WTC11 (cell line): ENCODE results near the gene CCDC30. TPM values are rescaled to one million over a fixed set of nuclear protein-coding genes. Genes with fewer than 3 reads are reported as not detected.

Experiments
- ATAC-seq: fragments of 200-7000 bp; cut with Tn5 transposase; 2 replicates; pipeline ENCODE4 v1.10.0; 2021; ENCODE audit warnings: mild to moderate bottlenecking, moderate library complexity
- CTCF ChIA-PET: fragments of 300-600 bp; sonication (Branson Sonifier 250); formaldehyde crosslinking; loops from one replicate; lab custom pipeline; 2021; ENCODE audit warnings: antibody characterized with exemption; lab: Charles Lee
- POLR2A ChIA-PET: fragments of 350-600 bp; sonication (Branson Sonifier 250); formaldehyde crosslinking; loops from one replicate; lab custom pipeline; 2021; ENCODE audit warnings: antibody characterized with exemption; lab: Charles Lee
- DNase-seq: peaks from one replicate; pipeline ENCODE4 v3.0.0; 2021; ENCODE audit warnings: low spot score
- H3K27ac Mint-ChIP-seq: 2 replicates; pipeline ENCODE4 v1.8.0; 2021; ENCODE audit warnings: mixed read lengths
- H3K27me3 Mint-ChIP-seq: 2 replicates; pipeline ENCODE4 v1.8.0; 2021; ENCODE audit warnings: low read depth, mild to moderate bottlenecking, moderate library complexity, mixed read lengths
- H3K36me3 Mint-ChIP-seq: 2 replicates; pipeline ENCODE4 v1.8.0; 2021; ENCODE audit warnings: mixed read lengths
- H3K4me1 Mint-ChIP-seq: 2 replicates; pipeline ENCODE4 v1.8.0; 2022; ENCODE audit warnings: mixed read lengths
- H3K4me3 Mint-ChIP-seq: 2 replicates; pipeline ENCODE4 v1.8.0; 2021; ENCODE audit warnings: mild to moderate bottlenecking, moderate library complexity, mixed read lengths
- H3K9me3 Mint-ChIP-seq: 2 replicates; pipeline ENCODE4 v1.8.0; 2021; ENCODE audit warnings: mixed read lengths
- ATF1 ChIP-seq: sonication (generic); formaldehyde crosslinking; IDR thresholded peaks from 2 replicates; pipeline ENCODE4 v1.8.1; 2023; ENCODE audit warnings: mild to moderate bottlenecking, moderate library complexity, missing genetic modification reagents
- EMX1 ChIP-seq: fragments of 250-450 bp; sonication (Bioruptor Pico); IDR thresholded peaks from 2 replicates; pipeline ENCODE4 v1.8.0; 2021; ENCODE audit warnings: mild to moderate bottlenecking
- PRRX2 ChIP-seq: fragments of 250-450 bp; sonication (Bioruptor Pico); IDR thresholded peaks from 2 replicates; pipeline ENCODE4 v1.8.0; 2021; ENCODE audit warnings: mild to moderate bottlenecking
- ZNF317 ChIP-seq: sonication (generic); formaldehyde crosslinking; IDR thresholded peaks from 2 replicates; pipeline ENCODE4 v1.8.1; 2023; ENCODE audit warnings: low read depth, mild to moderate bottlenecking, moderate library complexity, missing genetic modification reagents, borderline replicate concordance
- total RNA-seq: library from RNA; stranded (reverse); gene quantifications from 3 replicates; pipeline ENCODE4 v1.2.3, GENCODE V29; 2021
- TF ChIP-seq, protein P1 (sequence below): sonication (generic); formaldehyde crosslinking; IDR thresholded peaks from 2 replicates; pipeline ENCODE4 v1.8.0; 2022; ENCODE audit warnings: missing genetic modification reagents
- TF ChIP-seq, protein P2 (sequence below): fragments of 250-450 bp; sonication (Bioruptor Pico); IDR thresholded peaks from 2 replicates; pipeline ENCODE4 v1.9.0; 2021; ENCODE audit warnings: moderate library complexity, mild to moderate bottlenecking, inconsistent platforms, borderline replicate concordance
- TF ChIP-seq, protein P3 (sequence below): fragments of 250-450 bp; sonication (Bioruptor Pico); IDR thresholded peaks from 2 replicates; pipeline ENCODE4 v1.9.0; 2021; ENCODE audit warnings: mild to moderate bottlenecking, borderline replicate concordance
- TF ChIP-seq, protein P4 (sequence below): sonication (generic); formaldehyde crosslinking; IDR thresholded peaks from 2 replicates; pipeline ENCODE4 v1.8.0; 2022; ENCODE audit warnings: mild to moderate bottlenecking, missing genetic modification reagents
- TF ChIP-seq, protein P5 (sequence below): sonication (generic); formaldehyde crosslinking; IDR thresholded peaks from 2 replicates; pipeline ENCODE4 v1.8.1; 2023; ENCODE audit warnings: mild to moderate bottlenecking, missing genetic modification reagents

CCDC30 gene
- total RNA-seq, 1 experiment from 2014 or later, result 0.92 TPM

DNA sequence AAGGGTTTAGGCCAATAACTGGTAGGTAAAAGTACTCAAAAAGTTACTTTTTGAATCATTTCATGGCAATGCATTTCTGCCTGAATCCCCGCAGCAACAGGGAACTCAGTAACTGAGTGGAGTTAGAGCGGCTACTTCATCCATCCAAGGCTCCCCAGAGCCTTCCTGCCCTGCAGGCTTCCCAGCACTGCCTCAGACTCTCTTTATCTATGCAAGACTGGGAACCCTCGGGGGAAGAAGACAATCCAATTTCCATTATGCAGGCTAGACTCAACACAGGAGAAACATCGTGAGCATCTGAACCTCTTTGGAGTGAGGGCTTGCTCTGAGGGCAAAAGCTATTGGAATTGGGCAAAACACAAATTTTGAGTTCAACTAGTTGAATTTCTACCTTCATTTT, 30.4 kb upstream of the CCDC30 start (continued):
- TF ChIP-seq, protein P1, sequence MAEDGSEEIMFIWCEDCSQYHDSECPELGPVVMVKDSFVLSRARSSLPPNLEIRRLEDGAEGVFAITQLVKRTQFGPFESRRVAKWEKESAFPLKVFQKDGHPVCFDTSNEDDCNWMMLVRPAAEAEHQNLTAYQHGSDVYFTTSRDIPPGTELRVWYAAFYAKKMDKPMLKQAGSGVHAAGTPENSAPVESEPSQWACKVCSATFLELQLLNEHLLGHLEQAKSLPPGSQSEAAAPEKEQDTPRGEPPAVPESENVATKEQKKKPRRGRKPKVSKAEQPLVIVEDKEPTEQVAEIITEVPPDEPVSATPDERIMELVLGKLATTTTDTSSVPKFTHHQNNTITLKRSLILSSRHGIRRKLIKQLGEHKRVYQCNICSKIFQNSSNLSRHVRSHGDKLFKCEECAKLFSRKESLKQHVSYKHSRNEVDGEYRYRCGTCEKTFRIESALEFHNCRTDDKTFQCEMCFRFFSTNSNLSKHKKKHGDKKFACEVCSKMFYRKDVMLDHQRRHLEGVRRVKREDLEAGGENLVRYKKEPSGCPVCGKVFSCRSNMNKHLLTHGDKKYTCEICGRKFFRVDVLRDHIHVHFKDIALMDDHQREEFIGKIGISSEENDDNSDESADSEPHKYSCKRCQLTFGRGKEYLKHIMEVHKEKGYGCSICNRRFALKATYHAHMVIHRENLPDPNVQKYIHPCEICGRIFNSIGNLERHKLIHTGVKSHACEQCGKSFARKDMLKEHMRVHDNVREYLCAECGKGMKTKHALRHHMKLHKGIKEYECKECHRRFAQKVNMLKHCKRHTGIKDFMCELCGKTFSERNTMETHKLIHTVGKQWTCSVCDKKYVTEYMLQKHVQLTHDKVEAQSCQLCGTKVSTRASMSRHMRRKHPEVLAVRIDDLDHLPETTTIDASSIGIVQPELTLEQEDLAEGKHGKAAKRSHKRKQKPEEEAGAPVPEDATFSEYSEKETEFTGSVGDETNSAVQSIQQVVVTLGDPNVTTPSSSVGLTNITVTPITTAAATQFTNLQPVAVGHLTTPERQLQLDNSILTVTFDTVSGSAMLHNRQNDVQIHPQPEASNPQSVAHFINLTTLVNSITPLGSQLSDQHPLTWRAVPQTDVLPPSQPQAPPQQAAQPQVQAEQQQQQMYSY, result no peak
- no peak for TF ChIP-seq PRRX2 (CRISPR knock-in tag)
- TF ChIP-seq ATF1 (CRISPR knock-in tag), result no peak
- TF ChIP-seq, protein P2, sequence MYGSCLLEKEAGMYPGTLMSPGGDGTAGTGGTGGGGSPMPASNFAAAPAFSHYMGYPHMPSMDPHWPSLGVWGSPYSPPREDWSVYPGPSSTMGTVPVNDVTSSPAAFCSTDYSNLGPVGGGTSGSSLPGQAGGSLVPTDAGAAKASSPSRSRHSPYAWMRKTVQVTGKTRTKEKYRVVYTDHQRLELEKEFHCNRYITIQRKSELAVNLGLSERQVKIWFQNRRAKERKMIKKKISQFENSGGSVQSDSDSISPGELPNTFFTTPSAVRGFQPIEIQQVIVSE (CRISPR knock-in tag), result no peak
- TF ChIP-seq EMX1 (CRISPR knock-in tag), result no peak

DNA sequence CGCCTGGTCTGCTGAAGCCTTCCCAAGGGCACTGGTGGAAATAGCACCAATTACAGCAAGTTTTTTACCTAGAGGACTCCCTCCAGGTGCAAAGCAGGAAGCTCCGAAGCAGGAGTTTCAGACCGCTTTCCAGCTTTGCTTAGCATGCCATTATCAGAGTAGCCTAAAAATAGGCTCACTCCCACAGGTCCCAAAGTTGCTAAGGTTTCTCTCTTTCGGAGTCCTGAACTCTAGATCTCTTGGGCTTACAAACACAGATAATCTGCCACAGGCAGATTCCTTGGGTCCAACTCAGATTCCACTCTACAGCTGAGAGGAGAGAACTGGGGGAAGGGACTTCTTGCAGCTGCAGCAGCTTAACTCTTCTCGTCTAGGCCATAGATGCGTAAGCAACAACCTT, 29.7 kb upstream of the CCDC30 start:
- CTCF ChIA-PET, result interaction anchor here (1.0 to 1.7 kb wide), 2 partner anchors 15 to 260 kb away, joined by 3 read pairs; no protein-coding TSS in a partner anchor
- H3K27me3 Mint-ChIP-seq, result no peaks in the 10 kb centered on the region

More for the DNA sequence above, 29.7 kb upstream of the CCDC30 start:
- Mint-ChIP-seq H3K27ac (no peak overlapping the region), H3K36me3 (no peaks in the 10 kb centered on the region), H3K9me3 (peaks cover 4% of the 10 kb centered on the region; the same call in 1 of the 2 replicates), H3K4me3 (no peak overlapping the region), H3K4me1 (peaks cover 11% of the 10 kb centered on the region)
- no peak for ATAC-seq
- TF ChIP-seq ZNF317 (CRISPR knock-in tag) (no peak), PRRX2 (CRISPR knock-in tag) (no peak), ATF1 (CRISPR knock-in tag) (no peak)
- TF ChIP-seq, protein P3, sequence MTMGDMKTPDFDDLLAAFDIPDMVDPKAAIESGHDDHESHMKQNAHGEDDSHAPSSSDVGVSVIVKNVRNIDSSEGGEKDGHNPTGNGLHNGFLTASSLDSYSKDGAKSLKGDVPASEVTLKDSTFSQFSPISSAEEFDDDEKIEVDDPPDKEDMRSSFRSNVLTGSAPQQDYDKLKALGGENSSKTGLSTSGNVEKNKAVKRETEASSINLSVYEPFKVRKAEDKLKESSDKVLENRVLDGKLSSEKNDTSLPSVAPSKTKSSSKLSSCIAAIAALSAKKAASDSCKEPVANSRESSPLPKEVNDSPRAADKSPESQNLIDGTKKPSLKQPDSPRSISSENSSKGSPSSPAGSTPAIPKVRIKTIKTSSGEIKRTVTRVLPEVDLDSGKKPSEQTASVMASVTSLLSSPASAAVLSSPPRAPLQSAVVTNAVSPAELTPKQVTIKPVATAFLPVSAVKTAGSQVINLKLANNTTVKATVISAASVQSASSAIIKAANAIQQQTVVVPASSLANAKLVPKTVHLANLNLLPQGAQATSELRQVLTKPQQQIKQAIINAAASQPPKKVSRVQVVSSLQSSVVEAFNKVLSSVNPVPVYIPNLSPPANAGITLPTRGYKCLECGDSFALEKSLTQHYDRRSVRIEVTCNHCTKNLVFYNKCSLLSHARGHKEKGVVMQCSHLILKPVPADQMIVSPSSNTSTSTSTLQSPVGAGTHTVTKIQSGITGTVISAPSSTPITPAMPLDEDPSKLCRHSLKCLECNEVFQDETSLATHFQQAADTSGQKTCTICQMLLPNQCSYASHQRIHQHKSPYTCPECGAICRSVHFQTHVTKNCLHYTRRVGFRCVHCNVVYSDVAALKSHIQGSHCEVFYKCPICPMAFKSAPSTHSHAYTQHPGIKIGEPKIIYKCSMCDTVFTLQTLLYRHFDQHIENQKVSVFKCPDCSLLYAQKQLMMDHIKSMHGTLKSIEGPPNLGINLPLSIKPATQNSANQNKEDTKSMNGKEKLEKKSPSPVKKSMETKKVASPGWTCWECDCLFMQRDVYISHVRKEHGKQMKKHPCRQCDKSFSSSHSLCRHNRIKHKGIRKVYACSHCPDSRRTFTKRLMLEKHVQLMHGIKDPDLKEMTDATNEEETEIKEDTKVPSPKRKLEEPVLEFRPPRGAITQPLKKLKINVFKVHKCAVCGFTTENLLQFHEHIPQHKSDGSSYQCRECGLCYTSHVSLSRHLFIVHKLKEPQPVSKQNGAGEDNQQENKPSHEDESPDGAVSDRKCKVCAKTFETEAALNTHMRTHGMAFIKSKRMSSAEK (CRISPR knock-in tag), result no peak
- TF ChIP-seq, protein P4, sequence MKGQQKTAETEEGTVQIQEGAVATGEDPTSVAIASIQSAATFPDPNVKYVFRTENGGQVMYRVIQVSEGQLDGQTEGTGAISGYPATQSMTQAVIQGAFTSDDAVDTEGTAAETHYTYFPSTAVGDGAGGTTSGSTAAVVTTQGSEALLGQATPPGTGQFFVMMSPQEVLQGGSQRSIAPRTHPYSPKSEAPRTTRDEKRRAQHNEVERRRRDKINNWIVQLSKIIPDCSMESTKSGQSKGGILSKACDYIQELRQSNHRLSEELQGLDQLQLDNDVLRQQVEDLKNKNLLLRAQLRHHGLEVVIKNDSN, result no peak
- TF ChIP-seq, protein P5, sequence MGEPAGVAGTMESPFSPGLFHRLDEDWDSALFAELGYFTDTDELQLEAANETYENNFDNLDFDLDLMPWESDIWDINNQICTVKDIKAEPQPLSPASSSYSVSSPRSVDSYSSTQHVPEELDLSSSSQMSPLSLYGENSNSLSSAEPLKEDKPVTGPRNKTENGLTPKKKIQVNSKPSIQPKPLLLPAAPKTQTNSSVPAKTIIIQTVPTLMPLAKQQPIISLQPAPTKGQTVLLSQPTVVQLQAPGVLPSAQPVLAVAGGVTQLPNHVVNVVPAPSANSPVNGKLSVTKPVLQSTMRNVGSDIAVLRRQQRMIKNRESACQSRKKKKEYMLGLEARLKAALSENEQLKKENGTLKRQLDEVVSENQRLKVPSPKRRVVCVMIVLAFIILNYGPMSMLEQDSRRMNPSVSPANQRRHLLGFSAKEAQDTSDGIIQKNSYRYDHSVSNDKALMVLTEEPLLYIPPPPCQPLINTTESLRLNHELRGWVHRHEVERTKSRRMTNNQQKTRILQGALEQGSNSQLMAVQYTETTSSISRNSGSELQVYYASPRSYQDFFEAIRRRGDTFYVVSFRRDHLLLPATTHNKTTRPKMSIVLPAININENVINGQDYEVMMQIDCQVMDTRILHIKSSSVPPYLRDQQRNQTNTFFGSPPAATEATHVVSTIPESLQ (CRISPR knock-in tag), result no peak
- POLR2A ChIA-PET, result no interaction called here
- DNase-seq, result no peak
